K562 (cell line): ENCODE results near the gene BIN1. TPM values are rescaled to one million over a fixed set of nuclear protein-coding genes. Genes with fewer than 3 reads are reported as not detected.

Experiments used
- DPF2 ChIP-seq: fragments of 450-650 bp; IDR thresholded peaks from 2 replicates; pipeline ENCODE4 v1.6.1; 2016
- HDAC3 ChIP-seq: fragments of 450-650 bp; IDR thresholded peaks from 2 replicates; pipeline ENCODE4 v1.6.1; 2018; ENCODE audit warnings: borderline replicate concordance, mild to moderate bottlenecking, moderate library complexity; ENCODE audit not compliant: partially characterized antibody
- JUN ChIP-seq, 2 experiments: sonication (generic) in 1 of 2; formaldehyde crosslinking in 1 of 2; IDR thresholded peaks; 2 replicates each; pipeline versions ENCODE4 v1.6.1 to v1.8.0; 2012 to 2022; ENCODE audit warnings: borderline replicate concordance in 2 of 2, mild to moderate bottlenecking in 2 of 2, improper control_type of control experiment in 1 of 2, low read depth in 1 of 2, low read length in 1 of 2, missing genetic modification reagents in 1 of 2
- NCOA4 ChIP-seq: fragments of 450-650 bp; IDR thresholded peaks from 2 replicates; pipeline ENCODE4 v1.6.1; 2018; ENCODE audit warnings: mild to moderate bottlenecking; ENCODE audit not compliant: partially characterized antibody
- POLR3A ChIP-seq: IDR thresholded peaks from 2 replicates; pipeline ENCODE4 v1.6.1; 2011; ENCODE audit warnings: borderline replicate concordance, mild to moderate bottlenecking, moderate library complexity; ENCODE audit not compliant: insufficient read length, insufficient read depth; ENCODE audit errors: extremely low read depth
- PURB ChIP-seq: sonication (generic); formaldehyde crosslinking; IDR thresholded peaks from 2 replicates; pipeline ENCODE4 v1.9.0; 2021; ENCODE audit warnings: low read depth, mild to moderate bottlenecking, missing genetic modification reagents
- SMARCA4 ChIP-seq: fragments of 450-650 bp; IDR thresholded peaks from 2 replicates; pipeline ENCODE4 v1.6.1; 2016
- TRIM24 ChIP-seq, 2 experiments: fragments of 450-650 bp; IDR thresholded peaks; 2 replicates each; pipeline ENCODE4 v1.6.1; 2016
- YY1 ChIP-seq, 3 experiments: IDR thresholded peaks; 2 replicates each; pipeline ENCODE4 v1.6.1; 2011; ENCODE audit warnings: low read length in 2 of 3, mild to moderate bottlenecking in 2 of 3, moderate library complexity in 2 of 3, borderline replicate concordance in 1 of 3, control low read depth in 1 of 3, low read depth in 1 of 3; ENCODE audit not compliant: insufficient read depth in 3 of 3, insufficient replicate concordance in 2 of 3, control insufficient read depth in 1 of 3, insufficient read length in 1 of 3; ENCODE audit errors: extremely low read depth in 1 of 3
- ZC3H4 ChIP-seq: sonication (generic); formaldehyde crosslinking; IDR thresholded peaks from 2 replicates; pipeline ENCODE4 v1.9.0; 2021; ENCODE audit warnings: missing genetic modification reagents, borderline replicate concordance
- ZNF23 ChIP-seq: fragments of 250-450 bp; sonication (Bioruptor Pico); IDR thresholded peaks from 2 replicates; pipeline ENCODE4 v1.4.0; 2020; ENCODE audit warnings: mild to moderate bottlenecking
- ZNF561 ChIP-seq: fragments of 450-650 bp; formaldehyde crosslinking; conservative IDR thresholded peaks from 2 replicates; pipeline ENCODE4 v1.4.0; 2020; ENCODE audit warnings: mild to moderate bottlenecking, moderate library complexity
- ZZZ3 ChIP-seq: fragments of 450-650 bp; IDR thresholded peaks from 2 replicates; pipeline ENCODE4 v1.6.1; 2016; ENCODE audit warnings: antibody characterized with exemption, mild to moderate bottlenecking, moderate library complexity
- polyA plus RNA-seq, 8 experiments: library from polyadenylated mRNA; depleted of rRNA in 4 of 8; stranded (reverse) in 5 of 8; unstranded in 3 of 8; fragments of >200 nt; fragmentation: Nextera tagmentation in 2 of 8; fragmentation: Illumina TruSeq in 1 of 8; extraction: Ambion mirVana in 2 of 8; extraction: Trizol in 1 of 8; gene quantifications; 2 replicates each; pipeline versions ENCODE4 v1.2.1 to v1.2.3, GENCODE V29; 2011 to 2014; ENCODE audit warnings: inconsistent platforms in 1 of 8, missing spikeins in 1 of 8
- total RNA-seq, 7 experiments: library from RNA; depleted of rRNA in 6 of 7; stranded (reverse); fragments of >200 nt in 6 of 7; fragmentation: Illumina TruSeq in 2 of 7; extraction: Trizol in 2 of 7; gene quantifications; 2 replicates each; pipeline versions ENCODE4 v1.2.1 to v1.2.3, GENCODE V29; 2011 to 2021; ENCODE audit warnings: low replicate concordance in 1 of 7
- TF ChIP-seq, protein P1 (sequence below): fragments of 200-600 bp; sonication (generic); IDR thresholded peaks from one replicate; pipeline ENCODE4 v1.6.1; 2012; ENCODE audit warnings: mild to moderate bottlenecking, low read depth, low read length, inconsistent platforms
- TF ChIP-seq, protein P2 (sequence below): sonication (generic); IDR thresholded peaks from 2 replicates; pipeline ENCODE4 v1.6.1; 2016

The BIN1 gene
- total and polyA plus RNA-seq, 9 of the 15 experiments (the other 6 are each of a cell fraction or from before 2014, with no cell fraction given) = 0.04 to 2.8 (median 0.79) TPM; not detected in 1

DNA sequence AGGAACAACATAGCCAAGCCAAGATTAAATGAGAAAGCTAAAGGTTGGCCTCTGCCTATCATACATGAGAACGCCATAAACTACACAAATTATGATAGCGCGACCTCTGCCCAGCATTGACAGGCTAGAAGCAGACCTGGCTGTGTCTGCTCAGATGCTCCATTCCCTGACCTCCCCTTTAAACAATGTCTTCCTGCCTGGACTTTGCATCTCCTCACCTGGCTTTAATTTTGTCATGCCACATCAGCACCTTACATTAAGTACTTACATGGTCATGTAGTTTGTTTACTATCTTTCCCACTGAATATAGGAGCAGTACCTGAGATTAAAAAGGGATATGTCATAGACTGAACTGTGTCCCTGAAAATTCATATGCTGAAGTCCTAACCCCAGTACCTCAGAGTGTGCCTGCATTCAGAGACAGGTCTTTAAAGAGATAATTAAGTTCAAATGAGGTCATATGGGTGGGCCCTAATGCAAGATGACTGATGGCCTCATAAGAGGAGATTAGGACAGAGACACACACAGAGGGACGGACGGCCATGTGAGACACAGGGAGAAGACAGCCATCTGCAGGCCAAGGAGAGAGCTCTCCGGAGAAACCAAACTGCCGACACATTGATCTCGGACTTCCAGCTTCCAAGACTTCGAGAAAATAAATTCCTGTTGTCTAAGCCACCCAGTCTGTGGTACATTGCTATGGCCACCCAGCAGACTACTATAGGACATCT lies 103.7 kb downstream of the BIN1 start (continued):
- TF ChIP-seq YY1 (IDR thresholded peaks at IDR 0.05; ENCODE audit: borderline replicate concordance in 1 of 3, control insufficient read depth in 1 of 3, extremely low read depth in 1 of 3, insufficient read depth in 3 of 3, insufficient read length in 1 of 3, insufficient replicate concordance in 2 of 3, low read depth in 1 of 3, low read length in 2 of 3) = peak in 1 of 3 experiments; percentile 47
- peak; percentile 60 for TF ChIP-seq DPF2
- TF ChIP-seq, protein P1, sequence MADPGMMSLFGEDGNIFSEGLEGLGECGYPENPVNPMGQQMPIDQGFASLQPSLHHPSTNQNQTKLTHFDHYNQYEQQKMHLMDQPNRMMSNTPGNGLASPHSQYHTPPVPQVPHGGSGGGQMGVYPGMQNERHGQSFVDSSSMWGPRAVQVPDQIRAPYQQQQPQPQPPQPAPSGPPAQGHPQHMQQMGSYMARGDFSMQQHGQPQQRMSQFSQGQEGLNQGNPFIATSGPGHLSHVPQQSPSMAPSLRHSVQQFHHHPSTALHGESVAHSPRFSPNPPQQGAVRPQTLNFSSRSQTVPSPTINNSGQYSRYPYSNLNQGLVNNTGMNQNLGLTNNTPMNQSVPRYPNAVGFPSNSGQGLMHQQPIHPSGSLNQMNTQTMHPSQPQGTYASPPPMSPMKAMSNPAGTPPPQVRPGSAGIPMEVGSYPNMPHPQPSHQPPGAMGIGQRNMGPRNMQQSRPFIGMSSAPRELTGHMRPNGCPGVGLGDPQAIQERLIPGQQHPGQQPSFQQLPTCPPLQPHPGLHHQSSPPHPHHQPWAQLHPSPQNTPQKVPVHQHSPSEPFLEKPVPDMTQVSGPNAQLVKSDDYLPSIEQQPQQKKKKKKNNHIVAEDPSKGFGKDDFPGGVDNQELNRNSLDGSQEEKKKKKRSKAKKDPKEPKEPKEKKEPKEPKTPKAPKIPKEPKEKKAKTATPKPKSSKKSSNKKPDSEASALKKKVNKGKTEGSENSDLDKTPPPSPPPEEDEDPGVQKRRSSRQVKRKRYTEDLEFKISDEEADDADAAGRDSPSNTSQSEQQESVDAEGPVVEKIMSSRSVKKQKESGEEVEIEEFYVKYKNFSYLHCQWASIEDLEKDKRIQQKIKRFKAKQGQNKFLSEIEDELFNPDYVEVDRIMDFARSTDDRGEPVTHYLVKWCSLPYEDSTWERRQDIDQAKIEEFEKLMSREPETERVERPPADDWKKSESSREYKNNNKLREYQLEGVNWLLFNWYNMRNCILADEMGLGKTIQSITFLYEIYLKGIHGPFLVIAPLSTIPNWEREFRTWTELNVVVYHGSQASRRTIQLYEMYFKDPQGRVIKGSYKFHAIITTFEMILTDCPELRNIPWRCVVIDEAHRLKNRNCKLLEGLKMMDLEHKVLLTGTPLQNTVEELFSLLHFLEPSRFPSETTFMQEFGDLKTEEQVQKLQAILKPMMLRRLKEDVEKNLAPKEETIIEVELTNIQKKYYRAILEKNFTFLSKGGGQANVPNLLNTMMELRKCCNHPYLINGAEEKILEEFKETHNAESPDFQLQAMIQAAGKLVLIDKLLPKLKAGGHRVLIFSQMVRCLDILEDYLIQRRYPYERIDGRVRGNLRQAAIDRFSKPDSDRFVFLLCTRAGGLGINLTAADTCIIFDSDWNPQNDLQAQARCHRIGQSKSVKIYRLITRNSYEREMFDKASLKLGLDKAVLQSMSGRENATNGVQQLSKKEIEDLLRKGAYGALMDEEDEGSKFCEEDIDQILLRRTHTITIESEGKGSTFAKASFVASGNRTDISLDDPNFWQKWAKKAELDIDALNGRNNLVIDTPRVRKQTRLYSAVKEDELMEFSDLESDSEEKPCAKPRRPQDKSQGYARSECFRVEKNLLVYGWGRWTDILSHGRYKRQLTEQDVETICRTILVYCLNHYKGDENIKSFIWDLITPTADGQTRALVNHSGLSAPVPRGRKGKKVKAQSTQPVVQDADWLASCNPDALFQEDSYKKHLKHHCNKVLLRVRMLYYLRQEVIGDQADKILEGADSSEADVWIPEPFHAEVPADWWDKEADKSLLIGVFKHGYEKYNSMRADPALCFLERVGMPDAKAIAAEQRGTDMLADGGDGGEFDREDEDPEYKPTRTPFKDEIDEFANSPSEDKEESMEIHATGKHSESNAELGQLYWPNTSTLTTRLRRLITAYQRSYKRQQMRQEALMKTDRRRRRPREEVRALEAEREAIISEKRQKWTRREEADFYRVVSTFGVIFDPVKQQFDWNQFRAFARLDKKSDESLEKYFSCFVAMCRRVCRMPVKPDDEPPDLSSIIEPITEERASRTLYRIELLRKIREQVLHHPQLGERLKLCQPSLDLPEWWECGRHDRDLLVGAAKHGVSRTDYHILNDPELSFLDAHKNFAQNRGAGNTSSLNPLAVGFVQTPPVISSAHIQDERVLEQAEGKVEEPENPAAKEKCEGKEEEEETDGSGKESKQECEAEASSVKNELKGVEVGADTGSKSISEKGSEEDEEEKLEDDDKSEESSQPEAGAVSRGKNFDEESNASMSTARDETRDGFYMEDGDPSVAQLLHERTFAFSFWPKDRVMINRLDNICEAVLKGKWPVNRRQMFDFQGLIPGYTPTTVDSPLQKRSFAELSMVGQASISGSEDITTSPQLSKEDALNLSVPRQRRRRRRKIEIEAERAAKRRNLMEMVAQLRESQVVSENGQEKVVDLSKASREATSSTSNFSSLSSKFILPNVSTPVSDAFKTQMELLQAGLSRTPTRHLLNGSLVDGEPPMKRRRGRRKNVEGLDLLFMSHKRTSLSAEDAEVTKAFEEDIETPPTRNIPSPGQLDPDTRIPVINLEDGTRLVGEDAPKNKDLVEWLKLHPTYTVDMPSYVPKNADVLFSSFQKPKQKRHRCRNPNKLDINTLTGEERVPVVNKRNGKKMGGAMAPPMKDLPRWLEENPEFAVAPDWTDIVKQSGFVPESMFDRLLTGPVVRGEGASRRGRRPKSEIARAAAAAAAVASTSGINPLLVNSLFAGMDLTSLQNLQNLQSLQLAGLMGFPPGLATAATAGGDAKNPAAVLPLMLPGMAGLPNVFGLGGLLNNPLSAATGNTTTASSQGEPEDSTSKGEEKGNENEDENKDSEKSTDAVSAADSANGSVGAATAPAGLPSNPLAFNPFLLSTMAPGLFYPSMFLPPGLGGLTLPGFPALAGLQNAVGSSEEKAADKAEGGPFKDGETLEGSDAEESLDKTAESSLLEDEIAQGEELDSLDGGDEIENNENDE = no peak
- peak; percentile 75 for TF ChIP-seq JUN (IDR thresholded peaks at IDR 0.05; ENCODE audit: borderline replicate concordance, low read depth, low read length)
- TF ChIP-seq JUN (CRISPR knock-in tag; IDR thresholded peaks at IDR 0.05; ENCODE audit: borderline replicate concordance) = no peak
- TF ChIP-seq, protein P2, sequence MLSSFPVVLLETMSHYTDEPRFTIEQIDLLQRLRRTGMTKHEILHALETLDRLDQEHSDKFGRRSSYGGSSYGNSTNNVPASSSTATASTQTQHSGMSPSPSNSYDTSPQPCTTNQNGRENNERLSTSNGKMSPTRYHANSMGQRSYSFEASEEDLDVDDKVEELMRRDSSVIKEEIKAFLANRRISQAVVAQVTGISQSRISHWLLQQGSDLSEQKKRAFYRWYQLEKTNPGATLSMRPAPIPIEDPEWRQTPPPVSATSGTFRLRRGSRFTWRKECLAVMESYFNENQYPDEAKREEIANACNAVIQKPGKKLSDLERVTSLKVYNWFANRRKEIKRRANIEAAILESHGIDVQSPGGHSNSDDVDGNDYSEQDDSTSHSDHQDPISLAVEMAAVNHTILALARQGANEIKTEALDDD = no peak
- TF ChIP-seq ZNF561 (CRISPR knock-in tag) = no peak
- no peak for TF ChIP-seq ZZZ3
- TF ChIP-seq ZNF23 = no peak
- TF ChIP-seq SMARCA4 = peak; percentile 44; the same call in 1 of the 2 replicates
- TF ChIP-seq POLR3A = no peak
- no peak for TF ChIP-seq PURB (CRISPR knock-in tag)
- no peak for TF ChIP-seq HDAC3
- no peak for TF ChIP-seq NCOA4
- TF ChIP-seq ZC3H4 (CRISPR knock-in tag) = no peak
- TF ChIP-seq TRIM24 (IDR thresholded peaks at IDR 0.05) = no peak
